CD4-positive, alpha-beta T cell (primary cell): Measurements from ENCODE around the gene TMOD4. TPM values are rescaled to one million over a fixed set of nuclear protein-coding genes. Genes with fewer than 3 reads are reported as not detected.

ENCODE experiments used
- ATAC-seq: fragments of 200-7000 bp; cut with Tn5 transposase; one replicate; pipeline ENCODE4 v1.10.0; 2022; ENCODE audit warnings: mild to moderate bottlenecking; ENCODE audit not compliant: poor library complexity
- CTCF ChIA-PET: fragments of 350-600 bp; sonication (Branson Sonifier 250); formaldehyde crosslinking; loops from one replicate; lab custom pipeline; 2021; ENCODE audit warnings: antibody characterized with exemption, inconsistent platforms; lab: Charles Lee
- POLR2A ChIA-PET: fragments of 350-600 bp; sonication (Branson Sonifier 250); formaldehyde crosslinking; loops from one replicate; lab custom pipeline; 2021; ENCODE audit warnings: antibody characterized with exemption, inconsistent platforms; lab: Charles Lee
- DNase-seq, 14 experiments: peaks; one replicate each; pipeline ENCODE4 v3.0.0-alpha.2; 2013 to 2020; ENCODE audit warnings: mixed read lengths in 2 of 14
- H3K27ac ChIP-seq, 2 donors: one replicate each; pipeline versions ENCODE4 v1.5.1 to v1.7.0; 2013; ENCODE audit warnings: low read length in 2 of 2, low read depth in 1 of 2, mild to moderate bottlenecking in 1 of 2
- H3K27me3 ChIP-seq, 2 experiments: 1 replicate in 1 of 2; 2 replicates in 1 of 2; pipeline versions ENCODE4 v1.6.1 to v1.7.0; 2013; ENCODE audit warnings: low read length in 2 of 2, control low read depth in 1 of 2, mild to moderate bottlenecking in 1 of 2, moderate library complexity in 1 of 2; ENCODE audit not compliant: insufficient read depth in 2 of 2, control insufficient read depth in 1 of 2
- H3K36me3 ChIP-seq: one replicate; pipeline ENCODE4 v1.6.1; 2013; ENCODE audit warnings: low read length, control low read depth; ENCODE audit not compliant: insufficient read depth
- H3K4me1 ChIP-seq: one replicate; pipeline ENCODE4 v1.6.1; 2013; ENCODE audit warnings: low read length, control low read depth; ENCODE audit not compliant: insufficient read depth
- H3K4me3 ChIP-seq: one replicate; pipeline ENCODE4 v1.5.1; 2013; ENCODE audit warnings: mild to moderate bottlenecking, low read length, moderate library complexity
- H3K9me3 ChIP-seq, 2 experiments: 1 replicate in 1 of 2; 2 replicates in 1 of 2; pipeline versions ENCODE4 v1.6.1 to v1.7.0; 2013; ENCODE audit warnings: low read length in 2 of 2, mild to moderate bottlenecking in 2 of 2, control low read depth in 1 of 2, moderate library complexity in 1 of 2; ENCODE audit not compliant: control insufficient read depth in 1 of 2, insufficient read depth in 1 of 2
- H3K27ac Mint-ChIP-seq: one replicate; pipeline ENCODE4 v1.8.0; 2020; ENCODE audit warnings: mixed read lengths
- H3K27me3 Mint-ChIP-seq: one replicate; pipeline ENCODE4 v1.8.0; 2021; ENCODE audit warnings: mixed read lengths
- H3K36me3 Mint-ChIP-seq: one replicate; pipeline ENCODE4 v1.8.0; 2021; ENCODE audit warnings: low read depth, mixed read lengths
- H3K4me1 Mint-ChIP-seq: one replicate; pipeline ENCODE4 v1.8.0; 2021; ENCODE audit warnings: low read depth, mixed read lengths
- H3K4me3 Mint-ChIP-seq: one replicate; pipeline ENCODE4 v1.8.0; 2020; ENCODE audit warnings: mild to moderate bottlenecking, mixed read lengths
- H3K9me3 Mint-ChIP-seq: one replicate; pipeline ENCODE4 v1.8.0; 2020; ENCODE audit warnings: mixed read lengths
- intact Hi-C, 2 experiments: fragments of 100-400 bp; cut with DNase I in 1 of 2; cut with micrococcal nuclease in 1 of 2; formaldehyde crosslinking; loops; one replicate each; pipeline versions ENCODE4 v1.15.1 to v1.9.0; 2023 to 2025; cut with DNase I, micrococcal nuclease
- total RNA-seq, 174 experiments: library from RNA in 2 of 174; stranded (reverse) in 2 of 174; gene quantifications; one replicate each; pipeline ENCODE4 v1.2.3 and lab custom pipeline; 2021 to 2026
- TF ChIP-seq, protein P1 (sequence below): fragments of 200-600 bp; IDR thresholded peaks from one replicate; pipeline ENCODE4 v1.8.0; 2022; ENCODE audit warnings: antibody characterized with exemption, mild to moderate bottlenecking

TMOD4 gene
- total RNA-seq, 2 experiments from 2014 or later: 1.6 TPM; not detected in 1

DNA sequence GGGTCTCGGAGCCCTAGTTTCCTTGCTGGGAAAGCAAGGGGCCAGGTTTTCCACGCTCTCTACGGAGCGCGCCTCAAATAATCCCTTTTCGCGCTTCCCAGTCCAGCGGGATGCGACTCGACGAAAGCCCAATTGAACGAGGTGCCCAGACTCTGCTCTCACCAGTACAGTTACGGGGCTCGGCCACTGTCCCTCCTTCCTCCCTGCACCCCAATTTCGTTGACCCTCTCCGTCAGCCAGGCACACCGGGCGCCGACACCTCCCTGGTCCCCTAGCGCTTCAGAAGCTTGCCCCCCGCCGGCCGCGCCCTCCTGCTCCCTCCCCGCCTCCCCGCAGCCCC is 29.7 kb downstream of the TMOD4 start:
- CTCF ChIA-PET: no interaction called here
- Histone ChIP-seq H3K27ac (no peak overlapping the region), H3K36me3 (no peaks in the 10 kb centered on the region), H3K4me1 (peaks cover 26% of the 10 kb centered on the region), H3K9me3 (no peaks in the 10 kb centered on the region), H3K27me3 (no peaks in the 10 kb centered on the region), H3K4me3 (peak overlapping the region; percentile 81)
- Mint-ChIP-seq H3K4me3 (peak overlapping the region; percentile 98), H3K4me1 (peaks cover 18% of the 10 kb centered on the region), H3K27me3 (no peaks in the 10 kb centered on the region), H3K9me3 (no peaks in the 10 kb centered on the region), H3K36me3 (peaks cover 5% of the 10 kb centered on the region), H3K27ac (no peak overlapping the region)
- TF ChIP-seq, protein P1, sequence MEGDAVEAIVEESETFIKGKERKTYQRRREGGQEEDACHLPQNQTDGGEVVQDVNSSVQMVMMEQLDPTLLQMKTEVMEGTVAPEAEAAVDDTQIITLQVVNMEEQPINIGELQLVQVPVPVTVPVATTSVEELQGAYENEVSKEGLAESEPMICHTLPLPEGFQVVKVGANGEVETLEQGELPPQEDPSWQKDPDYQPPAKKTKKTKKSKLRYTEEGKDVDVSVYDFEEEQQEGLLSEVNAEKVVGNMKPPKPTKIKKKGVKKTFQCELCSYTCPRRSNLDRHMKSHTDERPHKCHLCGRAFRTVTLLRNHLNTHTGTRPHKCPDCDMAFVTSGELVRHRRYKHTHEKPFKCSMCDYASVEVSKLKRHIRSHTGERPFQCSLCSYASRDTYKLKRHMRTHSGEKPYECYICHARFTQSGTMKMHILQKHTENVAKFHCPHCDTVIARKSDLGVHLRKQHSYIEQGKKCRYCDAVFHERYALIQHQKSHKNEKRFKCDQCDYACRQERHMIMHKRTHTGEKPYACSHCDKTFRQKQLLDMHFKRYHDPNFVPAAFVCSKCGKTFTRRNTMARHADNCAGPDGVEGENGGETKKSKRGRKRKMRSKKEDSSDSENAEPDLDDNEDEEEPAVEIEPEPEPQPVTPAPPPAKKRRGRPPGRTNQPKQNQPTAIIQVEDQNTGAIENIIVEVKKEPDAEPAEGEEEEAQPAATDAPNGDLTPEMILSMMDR: no peak
- no peak for DNase-seq
- intact Hi-C loops: no loop called here
- POLR2A ChIA-PET: interaction anchor here (5.4 kb wide), 1 partner anchor 11 kb away, joined by 26 read pairs; the partner anchor contains the start of gene TNFAIP8L2
- no peak for ATAC-seq

DNA sequence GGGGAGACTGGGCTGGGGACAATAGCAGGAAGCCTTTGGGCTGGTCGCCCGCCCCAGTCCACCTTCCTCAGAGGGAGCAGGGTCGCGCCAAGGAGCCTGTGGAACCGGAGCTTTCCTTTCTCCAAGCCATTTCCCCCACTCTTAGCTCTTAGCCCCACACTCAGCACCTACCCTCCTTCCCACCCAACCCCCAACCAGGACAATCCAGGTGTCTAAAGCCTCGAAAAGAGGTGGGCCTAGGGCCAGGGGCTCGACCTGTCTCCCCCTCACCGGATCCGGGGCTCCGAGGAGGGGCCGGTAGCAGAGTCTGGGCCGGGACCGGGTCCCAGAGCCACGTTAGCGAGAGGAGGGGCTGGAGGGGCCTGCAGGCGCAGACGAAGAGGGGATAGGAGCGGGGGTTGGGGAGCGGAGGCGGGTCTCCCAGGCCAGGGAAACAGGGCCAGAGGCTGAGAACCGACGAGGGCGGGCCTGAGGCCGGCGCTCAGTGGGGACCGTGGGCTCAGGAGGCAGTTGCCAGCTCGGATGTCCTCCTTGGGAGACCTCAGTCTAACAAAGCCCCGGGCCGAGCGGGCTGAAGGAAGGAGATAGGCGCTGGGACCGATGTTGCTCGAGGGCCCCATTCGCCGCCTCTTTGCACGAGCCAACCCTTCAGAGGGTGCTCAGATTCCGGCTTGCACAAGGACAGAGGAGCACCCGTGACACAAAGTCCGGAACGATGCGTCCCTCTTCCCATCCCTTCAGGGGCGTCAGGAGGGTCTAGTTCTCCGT is 30.3 kb downstream of the TMOD4 start:
- ATAC-seq: peak; percentile 15
- CTCF ChIA-PET: no interaction called here
- Mint-ChIP-seq H3K36me3 (peaks cover 5% of the 10 kb centered on the region), H3K27me3 (no peaks in the 10 kb centered on the region), H3K9me3 (no peaks in the 10 kb centered on the region), H3K4me1 (peaks cover 18% of the 10 kb centered on the region), H3K4me3 (peak overlapping the region; percentile 98), H3K27ac (no peak overlapping the region)
- DNase-seq: peak in 3 of 14 experiments; percentile 45 to 55 (median 51)
- Histone ChIP-seq H3K4me3 (peak overlapping the region; percentile 81), H3K4me1 (peaks cover 26% of the 10 kb centered on the region), H3K36me3 (no peaks in the 10 kb centered on the region), H3K27ac (no peak overlapping the region), H3K27me3 (no peaks in the 10 kb centered on the region), H3K9me3 (no peaks in the 10 kb centered on the region)
- TF ChIP-seq, protein P1: no peak
- intact Hi-C loops: no loop called here
- POLR2A ChIA-PET: interaction anchor here (0.8 to 5.4 kb wide), 2 partner anchors 12 to 44 kb away, joined by 3 to 26 read pairs; partner anchors contain the start of genes TNFAIP8L2 and VPS72

DNA sequence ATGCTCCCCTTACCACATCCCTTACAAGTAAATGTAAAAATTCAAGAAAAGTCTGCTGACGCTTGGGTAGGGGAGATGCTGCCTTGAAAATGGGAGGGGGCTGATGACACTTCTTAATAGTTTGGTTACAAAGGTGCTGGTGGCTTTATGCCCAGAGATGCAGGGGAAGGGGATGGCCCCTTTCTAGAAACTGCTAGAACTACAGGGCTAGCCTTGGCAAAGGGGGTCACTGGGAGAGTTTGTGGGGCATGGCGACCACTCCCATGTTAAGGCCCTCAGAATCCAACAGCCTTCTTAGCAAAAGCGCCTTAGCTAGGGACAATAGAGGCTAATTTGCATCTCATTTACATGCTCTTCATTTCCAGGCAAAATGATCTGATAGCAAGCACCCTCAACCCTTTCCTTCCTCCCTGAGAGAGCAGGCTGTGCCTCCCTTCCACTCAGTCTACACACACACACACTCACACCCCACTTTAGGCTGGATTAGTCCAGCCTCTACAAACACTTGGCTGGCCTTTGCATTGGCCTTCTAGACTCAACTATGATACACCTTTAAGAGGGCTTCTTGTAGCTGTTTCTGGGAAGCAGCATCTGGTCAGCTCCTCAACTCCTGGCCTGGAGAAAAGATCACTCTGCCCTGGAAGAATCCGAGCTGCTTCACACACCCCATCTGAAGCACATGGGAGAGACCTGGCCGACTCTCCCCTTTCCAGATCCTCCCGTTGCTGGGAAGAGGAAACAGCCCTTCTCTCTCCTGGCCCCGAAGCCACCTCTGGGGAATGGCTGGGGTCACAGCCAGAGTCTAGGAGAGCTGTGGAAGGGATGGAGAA is 31.1 kb downstream of the TMOD4 start:
- CTCF ChIA-PET: interaction anchor here (1.1 kb wide), 1 partner anchor 11 kb away, joined by 3 read pairs; no protein-coding TSS in a partner anchor
- DNase-seq: no peak
- H3K9me3 Mint-ChIP-seq: no peaks in the 10 kb centered on the region
- H3K36me3 Mint-ChIP-seq: peaks cover 5% of the 10 kb centered on the region
- H3K27ac ChIP-seq: no peak overlapping the region
- POLR2A ChIA-PET: interaction anchor here (0.8 to 5.4 kb wide), 3 partner anchors 13 to 45 kb away, joined by 3 to 26 read pairs (median 6); partner anchors contain the start of genes TNFAIP8L2 and VPS72
- H3K27me3 Mint-ChIP-seq: no peaks in the 10 kb centered on the region
- H3K36me3 ChIP-seq: no peaks in the 10 kb centered on the region
- H3K27me3 ChIP-seq: no peaks in the 10 kb centered on the region
- H3K4me1 Mint-ChIP-seq: peaks cover 18% of the 10 kb centered on the region
- peaks cover 26% of the 10 kb centered on the region for H3K4me1 ChIP-seq
- no peak overlapping the region for H3K4me3 ChIP-seq
- peak overlapping the region; percentile 40 for H3K4me3 Mint-ChIP-seq
- H3K27ac Mint-ChIP-seq: no peak overlapping the region
- intact Hi-C loops: no loop called here
- ATAC-seq: no peak
- H3K9me3 ChIP-seq: no peaks in the 10 kb centered on the region
- TF ChIP-seq, protein P1: no peak
